HepG2 (cell line): ENCODE measurements around the gene PSMG4. TPM values are rescaled to one million over a fixed set of nuclear protein-coding genes. Genes with fewer than 3 reads are reported as not detected.

Experiments used
- ARNT ChIP-seq: fragments of 450-650 bp; IDR thresholded peaks from 2 replicates; pipeline ENCODE4 v1.6.1; 2017
- GLI4 ChIP-seq: sonication (generic); formaldehyde crosslinking; IDR thresholded peaks from 2 replicates; pipeline ENCODE4 v1.5.1; 2020; ENCODE audit warnings: missing genetic modification reagents, mild to moderate bottlenecking, moderate library complexity, borderline replicate concordance
- KDM2A ChIP-seq: sonication (generic); formaldehyde crosslinking; IDR thresholded peaks from 2 replicates; pipeline ENCODE4 v1.4.0; 2020; ENCODE audit warnings: low read depth, missing genetic modification reagents, borderline replicate concordance
- MAFK ChIP-seq, 2 experiments: IDR thresholded peaks in 1 of 2; conservative IDR thresholded peaks in 1 of 2; 2 replicates each; pipeline ENCODE4 v1.6.1; 2011; ENCODE audit warnings: improper control_type of control experiment in 2 of 2, low read length in 2 of 2
- PITX1 ChIP-seq: sonication (generic); formaldehyde crosslinking; IDR thresholded peaks from 2 replicates; pipeline ENCODE4 v1.5.1; 2020; ENCODE audit warnings: mild to moderate bottlenecking, missing genetic modification reagents
- SNAI1 ChIP-seq: sonication (generic); formaldehyde crosslinking; IDR thresholded peaks from 2 replicates; pipeline ENCODE4 v1.5.0; 2020; ENCODE audit warnings: mild to moderate bottlenecking, missing genetic modification reagents, borderline replicate concordance
- SRSF4 ChIP-seq: fragments of 200-400 bp; formaldehyde crosslinking; IDR thresholded peaks from one replicate; pipeline ENCODE4 v1.6.1; 2018; ENCODE audit warnings: mild to moderate bottlenecking, low read depth, low read length, moderate library complexity; ENCODE audit not compliant: poor library complexity, severe bottlenecking
- TEAD3 ChIP-seq: optimal IDR thresholded peaks from 2 replicates; pipeline ENCODE3; 2016; ENCODE audit warnings: borderline replicate concordance
- TMF1 ChIP-seq: sonication (generic); formaldehyde crosslinking; IDR thresholded peaks from 2 replicates; pipeline ENCODE4 v1.8.1; 2022; ENCODE audit warnings: low read depth, missing genetic modification reagents
- ZFP36L2 ChIP-seq: sonication (generic); formaldehyde crosslinking; IDR thresholded peaks from 2 replicates; pipeline ENCODE4 v1.4.0; 2020; ENCODE audit warnings: missing genetic modification reagents
- ZFP82 ChIP-seq: sonication (generic); formaldehyde crosslinking; IDR thresholded peaks from 2 replicates; pipeline ENCODE4 v1.5.1; 2020; ENCODE audit warnings: mild to moderate bottlenecking, missing genetic modification reagents, borderline replicate concordance
- ZMAT3 ChIP-seq: sonication (generic); formaldehyde crosslinking; conservative IDR thresholded peaks from 2 replicates; pipeline ENCODE4 v1.7.0; 2021; ENCODE audit warnings: missing genetic modification reagents
- ZNF235 ChIP-seq: sonication (generic); formaldehyde crosslinking; IDR thresholded peaks from 2 replicates; pipeline ENCODE4 v1.8.1; 2023; ENCODE audit warnings: mild to moderate bottlenecking, missing genetic modification reagents, borderline replicate concordance
- ZNF253 ChIP-seq: sonication (generic); formaldehyde crosslinking; IDR thresholded peaks from 2 replicates; pipeline ENCODE4 v1.8.0; 2022; ENCODE audit warnings: mild to moderate bottlenecking, missing genetic modification reagents, borderline replicate concordance
- ZNF432 ChIP-seq: sonication (generic); formaldehyde crosslinking; IDR thresholded peaks from 2 replicates; pipeline ENCODE4 v1.5.0; 2020; ENCODE audit warnings: missing genetic modification reagents, mild to moderate bottlenecking, borderline replicate concordance
- ZNF562 ChIP-seq: sonication (generic); formaldehyde crosslinking; IDR thresholded peaks from 2 replicates; pipeline ENCODE4 v1.8.0; 2022; ENCODE audit warnings: missing genetic modification reagents, borderline replicate concordance
- ZNF678 ChIP-seq: sonication (generic); formaldehyde crosslinking; IDR thresholded peaks from 2 replicates; pipeline ENCODE4 v1.4.0; 2020; ENCODE audit warnings: mild to moderate bottlenecking, missing genetic modification reagents
- ZNF709 ChIP-seq: sonication (generic); formaldehyde crosslinking; IDR thresholded peaks from 2 replicates; pipeline ENCODE4 v1.5.0; 2020; ENCODE audit warnings: mild to moderate bottlenecking, missing genetic modification reagents
- ZNF746 ChIP-seq: sonication (generic); formaldehyde crosslinking; IDR thresholded peaks from 2 replicates; pipeline ENCODE4 v1.8.0; 2022; ENCODE audit warnings: mild to moderate bottlenecking, missing genetic modification reagents
- ZNF839 ChIP-seq: sonication (generic); formaldehyde crosslinking; IDR thresholded peaks from 2 replicates; pipeline ENCODE4 v1.4.0; 2020; ENCODE audit warnings: missing genetic modification reagents, mild to moderate bottlenecking, borderline replicate concordance
- ZSCAN12 ChIP-seq: sonication (generic); formaldehyde crosslinking; IDR thresholded peaks from 2 replicates; pipeline ENCODE4 v1.9.0; 2021; ENCODE audit warnings: mild to moderate bottlenecking, missing genetic modification reagents
- polyA plus RNA-seq, 8 experiments: library from polyadenylated mRNA; depleted of rRNA in 3 of 8; stranded (reverse) in 7 of 8; unstranded in 1 of 8; fragments of >200 nt; fragmentation: Illumina TruSeq in 4 of 8; extraction: Trizol in 4 of 8; gene quantifications; 2 replicates each; pipeline versions ENCODE4 v1.2.1 to v1.2.3, GENCODE V29; 2011 to 2016; ENCODE audit warnings: low read depth in 4 of 8, missing spikeins in 1 of 8, mixed read lengths in 1 of 8; ENCODE audit not compliant: insufficient read depth in 1 of 8
- total RNA-seq, 5 experiments: library from RNA; depleted of rRNA; stranded (reverse); fragments of >200 nt; fragmentation: Illumina TruSeq; extraction: Trizol; gene quantifications; 2 replicates each; pipeline ENCODE4 v1.2.3, GENCODE V29; 2016; ENCODE audit warnings: low read depth in 1 of 5
- TF ChIP-seq, protein P1 (sequence below): sonication (generic); formaldehyde crosslinking; IDR thresholded peaks from 2 replicates; pipeline ENCODE4 v1.5.1; 2020; ENCODE audit warnings: mild to moderate bottlenecking, missing genetic modification reagents, moderate library complexity
- TF ChIP-seq, protein P2 (sequence below): sonication (generic); formaldehyde crosslinking; IDR thresholded peaks from 2 replicates; pipeline ENCODE4 v1.9.0; 2021; ENCODE audit warnings: missing genetic modification reagents, borderline replicate concordance
- TF ChIP-seq, protein P3 (sequence below): sonication (generic); formaldehyde crosslinking; IDR thresholded peaks from 2 replicates; pipeline ENCODE4 v1.4.0; 2020; ENCODE audit warnings: mild to moderate bottlenecking, missing genetic modification reagents

The PSMG4 gene
- total and polyA plus RNA-seq, 2 of the 13 experiments (the other 11 are each of a cell fraction or from before 2014, with no cell fraction given) = 28.5 to 32.8 TPM

DNA sequence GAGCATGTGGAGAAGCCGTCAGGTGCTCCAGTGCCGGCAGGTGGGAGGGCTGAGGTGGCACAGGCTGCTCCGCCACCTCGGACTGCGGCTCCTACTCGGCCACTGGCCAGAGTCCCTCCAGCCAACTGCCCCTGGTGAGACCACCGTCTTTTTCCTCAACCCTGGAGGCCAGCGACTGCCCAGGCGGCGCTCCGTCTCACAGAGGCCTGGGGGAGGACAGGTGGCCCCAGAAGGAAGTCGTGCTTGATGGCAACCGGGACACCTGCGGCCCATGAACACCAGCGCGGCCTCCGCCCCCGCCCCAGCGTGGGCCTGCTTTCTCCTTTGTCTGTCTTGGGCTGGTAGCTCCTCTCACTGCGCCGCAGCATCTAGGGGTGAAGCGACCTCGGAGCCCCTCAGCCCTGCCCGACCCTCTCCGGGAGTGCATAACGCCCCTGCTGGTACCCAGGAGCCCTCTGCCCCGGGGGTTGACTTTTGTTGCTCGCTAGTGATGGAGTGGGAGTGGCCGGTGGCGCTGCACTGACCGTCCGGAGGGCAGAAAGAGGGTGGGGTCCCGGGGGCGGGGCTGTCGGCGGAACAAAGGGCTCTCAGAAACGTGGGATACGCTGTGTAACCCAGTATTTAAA is 30.6 kb upstream of the PSMG4 start (continued):
- TF ChIP-seq ZFP36L2 (CRISPR knock-in tag) (no peak), ZNF253 (CRISPR knock-in tag) (no peak), ZNF709 (CRISPR knock-in tag) (no peak), ZNF562 (CRISPR knock-in tag) (no peak), ZNF678 (no peak), GLI4 (CRISPR knock-in tag) (no peak), ZNF839 (CRISPR knock-in tag) (no peak), ARNT (no peak), ZNF235 (CRISPR knock-in tag) (no peak), SNAI1 (CRISPR knock-in tag) (no peak), ZNF432 (CRISPR knock-in tag) (no peak), PITX1 (CRISPR knock-in tag) (no peak), KDM2A (CRISPR knock-in tag) (0 out of 2 replicates have a peak, but pooled peaks have one; percentile 4), ZMAT3 (no peak), TMF1 (CRISPR knock-in tag) (0 out of 2 replicates have a peak, but pooled peaks have one; percentile 11), MAFK (conservative IDR thresholded peaks at IDR 0.05 in 1 of 2, IDR thresholded peaks at IDR 0.05 in 1 of 2; ENCODE audit: low read length in 2 of 2) (no peak), ZNF746 (peak; percentile 56; the same call in 1 of the 2 replicates), ZSCAN12 (CRISPR knock-in tag) (no peak), SRSF4 (no peak), TEAD3 (CRISPR knock-in tag) (peak; percentile 22), ZFP82 (no peak)
- TF ChIP-seq, protein P1, sequence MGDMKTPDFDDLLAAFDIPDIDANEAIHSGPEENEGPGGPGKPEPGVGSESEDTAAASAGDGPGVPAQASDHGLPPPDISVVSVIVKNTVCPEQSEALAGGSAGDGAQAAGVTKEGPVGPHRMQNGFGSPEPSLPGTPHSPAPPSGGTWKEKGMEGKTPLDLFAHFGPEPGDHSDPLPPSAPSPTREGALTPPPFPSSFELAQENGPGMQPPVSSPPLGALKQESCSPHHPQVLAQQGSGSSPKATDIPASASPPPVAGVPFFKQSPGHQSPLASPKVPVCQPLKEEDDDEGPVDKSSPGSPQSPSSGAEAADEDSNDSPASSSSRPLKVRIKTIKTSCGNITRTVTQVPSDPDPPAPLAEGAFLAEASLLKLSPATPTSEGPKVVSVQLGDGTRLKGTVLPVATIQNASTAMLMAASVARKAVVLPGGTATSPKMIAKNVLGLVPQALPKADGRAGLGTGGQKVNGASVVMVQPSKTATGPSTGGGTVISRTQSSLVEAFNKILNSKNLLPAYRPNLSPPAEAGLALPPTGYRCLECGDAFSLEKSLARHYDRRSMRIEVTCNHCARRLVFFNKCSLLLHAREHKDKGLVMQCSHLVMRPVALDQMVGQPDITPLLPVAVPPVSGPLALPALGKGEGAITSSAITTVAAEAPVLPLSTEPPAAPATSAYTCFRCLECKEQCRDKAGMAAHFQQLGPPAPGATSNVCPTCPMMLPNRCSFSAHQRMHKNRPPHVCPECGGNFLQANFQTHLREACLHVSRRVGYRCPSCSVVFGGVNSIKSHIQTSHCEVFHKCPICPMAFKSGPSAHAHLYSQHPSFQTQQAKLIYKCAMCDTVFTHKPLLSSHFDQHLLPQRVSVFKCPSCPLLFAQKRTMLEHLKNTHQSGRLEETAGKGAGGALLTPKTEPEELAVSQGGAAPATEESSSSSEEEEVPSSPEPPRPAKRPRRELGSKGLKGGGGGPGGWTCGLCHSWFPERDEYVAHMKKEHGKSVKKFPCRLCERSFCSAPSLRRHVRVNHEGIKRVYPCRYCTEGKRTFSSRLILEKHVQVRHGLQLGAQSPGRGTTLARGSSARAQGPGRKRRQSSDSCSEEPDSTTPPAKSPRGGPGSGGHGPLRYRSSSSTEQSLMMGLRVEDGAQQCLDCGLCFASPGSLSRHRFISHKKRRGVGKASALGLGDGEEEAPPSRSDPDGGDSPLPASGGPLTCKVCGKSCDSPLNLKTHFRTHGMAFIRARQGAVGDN (CRISPR knock-in tag) = no peak
- TF ChIP-seq, protein P2, sequence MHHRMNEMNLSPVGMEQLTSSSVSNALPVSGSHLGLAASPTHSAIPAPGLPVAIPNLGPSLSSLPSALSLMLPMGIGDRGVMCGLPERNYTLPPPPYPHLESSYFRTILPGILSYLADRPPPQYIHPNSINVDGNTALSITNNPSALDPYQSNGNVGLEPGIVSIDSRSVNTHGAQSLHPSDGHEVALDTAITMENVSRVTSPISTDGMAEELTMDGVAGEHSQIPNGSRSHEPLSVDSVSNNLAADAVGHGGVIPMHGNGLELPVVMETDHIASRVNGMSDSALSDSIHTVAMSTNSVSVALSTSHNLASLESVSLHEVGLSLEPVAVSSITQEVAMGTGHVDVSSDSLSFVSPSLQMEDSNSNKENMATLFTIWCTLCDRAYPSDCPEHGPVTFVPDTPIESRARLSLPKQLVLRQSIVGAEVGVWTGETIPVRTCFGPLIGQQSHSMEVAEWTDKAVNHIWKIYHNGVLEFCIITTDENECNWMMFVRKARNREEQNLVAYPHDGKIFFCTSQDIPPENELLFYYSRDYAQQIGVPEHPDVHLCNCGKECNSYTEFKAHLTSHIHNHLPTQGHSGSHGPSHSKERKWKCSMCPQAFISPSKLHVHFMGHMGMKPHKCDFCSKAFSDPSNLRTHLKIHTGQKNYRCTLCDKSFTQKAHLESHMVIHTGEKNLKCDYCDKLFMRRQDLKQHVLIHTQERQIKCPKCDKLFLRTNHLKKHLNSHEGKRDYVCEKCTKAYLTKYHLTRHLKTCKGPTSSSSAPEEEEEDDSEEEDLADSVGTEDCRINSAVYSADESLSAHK (CRISPR knock-in tag) = no peak
- TF ChIP-seq, protein P3, sequence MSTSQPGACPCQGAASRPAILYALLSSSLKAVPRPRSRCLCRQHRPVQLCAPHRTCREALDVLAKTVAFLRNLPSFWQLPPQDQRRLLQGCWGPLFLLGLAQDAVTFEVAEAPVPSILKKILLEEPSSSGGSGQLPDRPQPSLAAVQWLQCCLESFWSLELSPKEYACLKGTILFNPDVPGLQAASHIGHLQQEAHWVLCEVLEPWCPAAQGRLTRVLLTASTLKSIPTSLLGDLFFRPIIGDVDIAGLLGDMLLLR (CRISPR knock-in tag) = no peak
